GM10266 (cell line): ENCODE data around the gene PARN.
"Not testable (repeated sequence)": the region's sequence is repeated elsewhere in the genome, so short reads cannot be mapped to it uniquely, and the experiment has no call there.

ENCODE experiments used
- DNase-seq: peaks from one replicate; pipeline ENCODE4 v3.0.0; 2012; ENCODE audit errors: extremely low spot score
- CTCF ChIP-seq: IDR thresholded peaks from 2 replicates; pipeline ENCODE4 v1.5.1; 2012; ENCODE audit warnings: mild to moderate bottlenecking, low read depth; ENCODE audit not compliant: control insufficient read depth, insufficient read depth; ENCODE audit errors: missing control alignments

PARN gene

GRCh38 chr16:14399378-14400284 is 230.4 kb downstream of the PARN start:
- no peak for TF ChIP-seq CTCF
- no peak for DNase-seq

GRCh38 chr16:14398014-14398717 is 231.9 kb downstream of the PARN start:
- no peak for TF ChIP-seq CTCF
- no peak for DNase-seq

DNA sequence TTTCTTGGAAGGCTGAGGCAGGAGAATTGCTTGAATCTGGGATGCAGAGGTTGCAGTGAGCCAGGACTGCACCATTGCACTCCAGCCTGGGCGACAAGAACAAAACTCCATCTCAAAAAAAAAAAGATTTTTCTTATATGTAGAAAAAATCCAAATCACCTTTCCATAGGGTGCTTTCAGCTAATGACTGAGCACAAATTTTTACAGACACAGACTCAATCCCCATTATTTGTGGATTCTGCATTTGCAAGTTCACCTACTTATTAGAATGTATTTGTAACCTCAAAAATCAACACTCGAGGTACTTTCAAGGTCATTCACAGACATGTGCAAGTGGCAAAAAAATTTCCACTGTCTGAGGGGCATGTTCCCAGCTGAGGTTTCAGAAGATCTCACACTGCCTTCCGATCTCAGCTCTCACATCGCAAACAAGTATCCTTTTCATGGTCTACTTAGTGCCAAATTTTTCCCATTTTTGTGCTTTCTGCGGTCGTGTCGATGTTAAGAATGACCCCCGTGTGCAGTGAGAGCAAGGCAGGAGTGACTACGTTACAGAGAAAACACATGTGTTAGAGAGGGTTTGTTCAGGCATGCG is 234.3 kb downstream of the PARN start:
- DNase-seq = not testable (repeated sequence)

DNA sequence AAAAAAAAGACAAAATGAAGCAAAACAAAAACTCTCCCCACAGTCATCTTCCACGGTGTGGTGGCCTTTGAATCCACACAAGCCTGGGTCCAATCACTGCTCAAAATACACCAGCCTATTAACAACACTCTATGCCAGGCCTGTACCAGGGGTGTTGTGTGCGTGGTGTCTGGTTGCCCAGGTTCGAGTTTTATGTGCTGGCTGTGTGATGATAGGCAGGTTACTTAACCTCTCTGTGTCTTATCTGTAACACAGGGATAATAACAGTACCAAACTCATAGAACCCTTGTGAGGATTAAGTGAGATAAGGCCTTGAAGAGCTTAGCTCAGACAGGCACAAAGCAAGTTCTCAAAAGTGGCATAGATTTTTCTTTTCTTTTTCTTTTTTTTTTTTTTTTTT is 235.2 kb downstream of the PARN start:
- no peak for TF ChIP-seq CTCF
- no peak for DNase-seq

- DNase-seq = no peak
- TF ChIP-seq CTCF = no peak
These were observed 237.1 kb downstream of the PARN start for GRCh38 chr16:14392960-14393359.

GRCh38 chr16:14389359-14389758 is 240.7 kb downstream of the PARN start:
- DNase-seq = no peak
- no peak for TF ChIP-seq CTCF

- no peak for DNase-seq
- no peak for TF ChIP-seq CTCF
These were observed 241.8 kb downstream of the PARN start for GRCh38 chr16:14388243-14388642.
